Measurements from ENCODE around the gene ERC2. TPM values are rescaled to one million over a fixed set of nuclear protein-coding genes. Genes with fewer than 3 reads are reported as not detected.

ERC2 gene
- total RNA-seq: 0.07 and 0.10 TPM in 2 replicates

GRCh38 chr3:56468184-56469106 lies at the start of gene ERC2:
Gene ERC2 (minus strand): TSS chr3:56468467.

GRCh38 chr3:55486857-55487380 lies 981.3 kb downstream of the ERC2 start, which contains the start of gene WNT5A:
Gene WNT5A (minus strand): TSS chr3:55487306. CDS start chr3:55486985, 321 bp downstream.

Other genes starting within 250 kb of the ERC2 start
- 11.7 and 12.9 TPM in 2 replicates for gene CCDC66, start 88.7 kb upstream of the ERC2 start, total RNA-seq
- 68.7 and 93.8 TPM in 2 replicates for gene TASOR, start 214.8 kb upstream of the ERC2 start, total RNA-seq

All from smooth muscle cell of the pulmonary artery (primary cell).